Measurements from ENCODE around the gene POU3F1. TPM values are rescaled to one million over a fixed set of nuclear protein-coding genes. Genes with fewer than 3 reads are reported as not detected.

POU3F1 gene
- total RNA-seq, 1 experiment from 2014 or later = 5.8 TPM

GRCh38 chr1:38059635-38060250 is 13.2 kb upstream of the POU3F1 start:
- Histone ChIP-seq H3K4me1 (ENCODE audit: insufficient read depth, low read length) (peaks cover 2% of the 10 kb centered on the region; the same call in 1 of the 2 replicates), H4K8ac (replicated peaks; ENCODE audit: insufficient read length, low read depth, low read length) (no peak overlapping the region), H2BK20ac (ENCODE audit: low read depth, low read length, poor library complexity, severe bottlenecking) (no peak overlapping the region), H4K5ac (ENCODE audit: insufficient read length, low read depth, low read length) (no peak overlapping the region), H3K18ac (ENCODE audit: insufficient read length, low read depth, low read length) (no peak overlapping the region), H3K4me2 (ENCODE audit: insufficient read depth, insufficient read length, low read length) (no peak overlapping the region), H3K79me1 (ENCODE audit: insufficient read depth, low read depth, low read length, poor library complexity, severe bottlenecking) (no peaks in the 10 kb centered on the region), H3T11ph (ENCODE audit: low read length) (no peak overlapping the region), H3K23ac (ENCODE audit: insufficient read length, low read depth, low read length) (no peak overlapping the region), H3K27ac (ENCODE audit: insufficient read length, low read depth, low read length) (no peak overlapping the region), H3K27me3 (ENCODE audit: insufficient read depth, low read length) (no peaks in the 10 kb centered on the region), H2AK5ac (ENCODE audit: insufficient read length, low read length) (no peak overlapping the region), H3K4ac (ENCODE audit: low read depth, low read length) (no peak overlapping the region), H2BK5ac (ENCODE audit: insufficient read length, low read length) (no peak overlapping the region), H3K23me2 (ENCODE audit: insufficient read length, low read depth, low read length, poor library complexity, severe bottlenecking) (no peaks in the 10 kb centered on the region), H4K20me1 (ENCODE audit: control insufficient read depth, insufficient read depth, insufficient read length) (no peaks in the 10 kb centered on the region), H3K14ac (ENCODE audit: insufficient read depth, low read length) (no peak overlapping the region), H3K9ac (ENCODE audit: extremely low read depth, insufficient read length, low read length) (no peak overlapping the region), H2AFZ (ENCODE audit: low read length) (no peak overlapping the region), H3K56ac (ENCODE audit: insufficient read length, low read depth, low read length) (no peak overlapping the region), H2BK15ac (ENCODE audit: low read depth, low read length) (no peak overlapping the region; the same call in 1 of the 2 replicates), H2BK12ac (ENCODE audit: insufficient read length, low read depth, low read length) (no peak overlapping the region), H3K9me3 (ENCODE audit: control insufficient read depth, low read depth, low read length) (no peaks in the 10 kb centered on the region), H2BK120ac (ENCODE audit: low read depth, low read length, poor library complexity, severe bottlenecking) (no peak overlapping the region), H3K79me2 (ENCODE audit: insufficient read depth, low read length) (no peaks in the 10 kb centered on the region), H4K91ac (ENCODE audit: insufficient read length, low read depth, low read length) (no peak overlapping the region)
- no peak for DNase-seq
- TF ChIP-seq CTCF (conservative IDR thresholded peaks at IDR 0.05) = no peak
- H3K4me3 Mint-ChIP-seq = no peak overlapping the region
- H3K9me3 Mint-ChIP-seq = peaks cover 0 to 3% of the 10 kb centered on the region in 2 experiments; a peak in 1 of 5 replicates
- H3K4me1 Mint-ChIP-seq = peaks cover 30 to 41% of the 10 kb centered on the region in 2 experiments
- WGBS (ENCODE audit: extremely low coverage, insufficient read length, low lambda C conversion rate) = no CpG with 5 or more reads among the region's 6 CpGs
- peaks cover 0 to 9% (median 0%) of the 10 kb centered on the region in 3 experiments; a peak in 4 of 7 replicates for H3K36me3 Mint-ChIP-seq (ENCODE audit: insufficient read depth in 1 of 3, low read depth in 3 of 3)
- H3K27ac Mint-ChIP-seq = no peak overlapping the region; a peak in 1 of 7 replicates
- H3K27me3 Mint-ChIP-seq (ENCODE audit: low read depth) = peaks cover 6% of the 10 kb centered on the region; the same call in 1 of the 2 replicates

Data from H9 (cell line).